GM21825 (cell line): ENCODE results near the gene BAHCC1.

Experiments used
- ATAC-seq: cut with Tn5 transposase; IDR thresholded peaks from one replicate; pipeline ENCODE4 v1.9.1; 2021; ENCODE audit warnings: mild to moderate bottlenecking, moderate library complexity; ENCODE audit not compliant: unreplicated experiment

BAHCC1 gene

DNA sequence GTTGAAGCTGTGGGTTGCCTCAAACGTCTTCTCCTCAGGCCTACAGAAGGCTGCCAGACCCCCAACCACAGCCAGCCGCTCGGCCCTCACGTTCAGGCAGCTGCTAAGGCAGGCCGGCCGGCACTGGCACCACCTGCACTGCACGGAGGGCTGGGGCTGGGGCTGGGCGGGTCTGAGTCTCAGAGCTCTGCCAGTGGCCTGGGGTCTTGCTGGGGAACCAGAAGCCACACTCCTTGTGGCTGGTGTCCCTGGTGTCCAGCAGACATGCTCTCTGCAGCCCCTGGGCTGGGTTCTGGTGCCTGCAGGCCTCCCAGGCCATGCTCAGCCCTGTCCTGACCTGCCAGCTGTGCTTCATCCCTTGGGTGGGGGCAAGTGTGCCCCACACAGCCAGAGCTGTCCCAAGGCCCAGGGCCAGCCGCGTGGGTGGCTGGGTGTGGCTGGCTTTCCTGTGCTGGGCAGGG lies 42.0 kb downstream of the BAHCC1 start:
- ATAC-seq: no peak

- ATAC-seq: no peak
Measured at GRCh38 chr17:81438007-81438659, 42.9 kb downstream of the BAHCC1 start.

GRCh38 chr17:81438688-81439087 lies 43.4 kb downstream of the BAHCC1 start:
- ATAC-seq: no peak

DNA sequence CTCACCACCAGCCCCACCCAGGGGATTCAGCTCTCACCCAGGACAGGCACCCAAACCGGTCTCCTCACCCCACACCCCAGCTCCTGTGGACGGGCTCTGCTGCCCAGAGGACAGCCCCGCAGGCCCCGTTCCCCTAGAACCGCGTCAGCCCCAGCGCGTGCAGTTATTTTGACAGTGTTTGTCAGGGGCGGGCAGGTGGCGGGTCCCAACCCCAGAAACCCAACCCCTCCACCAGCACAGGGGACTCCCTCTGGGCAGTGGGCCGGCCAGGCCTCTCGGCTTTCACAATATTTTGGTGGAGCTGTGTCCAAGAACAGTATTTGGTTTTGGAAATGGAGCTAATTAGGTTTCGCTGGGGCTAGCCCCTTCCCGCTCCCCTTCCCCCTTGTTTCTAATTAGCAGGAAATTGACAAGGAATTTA lies 44.8 kb downstream of the BAHCC1 start:
- ATAC-seq: no peak

DNA sequence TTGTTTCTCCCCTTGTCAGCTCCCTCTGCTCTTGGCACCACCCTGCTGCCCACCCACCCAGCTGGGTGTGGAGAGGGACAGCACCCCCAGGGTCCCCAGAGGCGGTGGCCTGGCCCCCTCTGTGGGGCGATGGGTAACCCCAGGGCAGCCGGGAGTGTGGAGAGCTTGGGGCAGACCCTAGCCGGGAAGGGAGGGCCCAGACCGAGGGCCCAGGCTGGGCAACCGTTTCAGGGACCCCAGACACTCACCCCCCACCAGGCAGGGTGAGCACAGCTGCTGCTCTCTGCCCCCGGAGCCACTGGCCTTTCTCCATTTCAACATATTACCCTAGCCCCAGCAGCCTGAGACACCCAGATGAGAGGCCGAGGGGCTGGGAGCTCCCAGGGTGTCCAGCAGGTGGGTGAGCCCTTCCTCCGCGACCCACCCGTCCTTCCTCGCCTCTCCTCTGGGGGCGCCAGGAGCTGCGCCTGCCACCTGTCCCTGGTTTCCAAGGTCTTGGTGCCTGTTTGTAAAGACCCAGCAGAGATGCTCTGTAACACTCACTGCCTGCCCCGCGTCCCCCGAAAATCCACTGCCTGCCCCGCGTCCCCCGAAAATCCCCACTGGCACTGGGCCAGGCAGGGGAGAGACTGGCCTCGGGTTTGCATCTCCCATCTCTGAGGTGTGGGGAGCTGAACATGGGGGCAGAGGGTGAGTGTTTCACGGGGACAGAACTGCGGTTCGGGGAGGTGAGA lies 45.4 kb downstream of the BAHCC1 start:
- no peak for ATAC-seq

DNA sequence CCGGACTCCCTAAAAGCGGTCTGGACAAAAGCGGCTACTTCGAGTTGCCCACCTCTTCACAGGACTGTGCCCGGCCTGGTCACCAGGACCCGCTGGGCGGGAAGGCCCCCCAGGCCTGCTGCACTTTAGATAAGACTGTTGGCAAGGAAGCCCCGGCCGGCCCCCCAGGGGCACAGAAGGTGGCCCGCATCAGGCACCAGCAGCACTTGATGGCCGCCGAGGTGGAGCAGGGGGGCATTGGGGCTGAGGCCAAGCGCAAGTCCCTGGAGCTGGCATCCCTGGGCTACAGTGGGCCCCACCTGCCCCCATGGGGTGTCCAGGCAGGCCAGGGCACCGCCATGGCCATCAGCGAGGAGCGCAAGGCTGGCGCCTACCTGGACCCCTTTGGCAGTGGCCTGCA lies 47.5 kb downstream of the BAHCC1 start:
- no peak for ATAC-seq

GRCh38 chr17:81443269-81443668 lies 48.0 kb downstream of the BAHCC1 start:
- no peak for ATAC-seq

DNA sequence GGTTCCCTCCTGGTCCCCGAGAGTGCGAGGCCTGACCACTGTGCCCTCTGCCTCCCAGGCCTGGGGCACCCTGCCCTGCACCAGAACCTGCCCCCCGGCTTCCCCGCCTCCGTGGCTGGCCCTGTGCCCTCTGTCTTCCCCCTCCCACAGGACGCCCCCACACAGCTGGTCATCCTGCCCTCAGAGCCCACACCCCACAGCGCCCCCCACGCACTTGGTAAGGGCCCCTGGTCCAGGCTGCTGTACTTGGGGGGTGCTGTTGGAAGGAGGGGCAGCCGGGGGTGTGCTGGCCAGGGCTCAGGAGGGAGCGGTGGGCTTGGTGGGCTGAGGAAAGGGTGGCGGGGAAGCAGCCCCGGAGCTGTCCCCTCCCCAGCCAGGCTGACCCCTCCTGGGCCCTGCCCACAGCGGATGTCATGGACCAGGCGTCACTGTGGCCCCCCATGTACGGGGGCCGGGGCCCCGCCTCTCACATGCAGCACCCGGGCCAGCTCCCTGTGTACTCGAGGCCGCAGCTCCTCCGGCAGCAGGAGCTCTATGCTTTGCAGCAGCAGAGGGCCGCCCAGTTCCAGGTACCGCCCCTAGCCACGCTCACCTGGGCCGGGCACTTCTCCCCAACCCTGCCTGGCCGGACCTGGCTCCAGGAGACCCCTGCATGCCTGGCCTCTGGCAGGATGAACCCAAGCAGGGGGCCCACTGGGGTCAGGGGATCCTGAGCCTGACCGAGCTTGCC lies 49.5 kb downstream of the BAHCC1 start:
- no peak for ATAC-seq

DNA sequence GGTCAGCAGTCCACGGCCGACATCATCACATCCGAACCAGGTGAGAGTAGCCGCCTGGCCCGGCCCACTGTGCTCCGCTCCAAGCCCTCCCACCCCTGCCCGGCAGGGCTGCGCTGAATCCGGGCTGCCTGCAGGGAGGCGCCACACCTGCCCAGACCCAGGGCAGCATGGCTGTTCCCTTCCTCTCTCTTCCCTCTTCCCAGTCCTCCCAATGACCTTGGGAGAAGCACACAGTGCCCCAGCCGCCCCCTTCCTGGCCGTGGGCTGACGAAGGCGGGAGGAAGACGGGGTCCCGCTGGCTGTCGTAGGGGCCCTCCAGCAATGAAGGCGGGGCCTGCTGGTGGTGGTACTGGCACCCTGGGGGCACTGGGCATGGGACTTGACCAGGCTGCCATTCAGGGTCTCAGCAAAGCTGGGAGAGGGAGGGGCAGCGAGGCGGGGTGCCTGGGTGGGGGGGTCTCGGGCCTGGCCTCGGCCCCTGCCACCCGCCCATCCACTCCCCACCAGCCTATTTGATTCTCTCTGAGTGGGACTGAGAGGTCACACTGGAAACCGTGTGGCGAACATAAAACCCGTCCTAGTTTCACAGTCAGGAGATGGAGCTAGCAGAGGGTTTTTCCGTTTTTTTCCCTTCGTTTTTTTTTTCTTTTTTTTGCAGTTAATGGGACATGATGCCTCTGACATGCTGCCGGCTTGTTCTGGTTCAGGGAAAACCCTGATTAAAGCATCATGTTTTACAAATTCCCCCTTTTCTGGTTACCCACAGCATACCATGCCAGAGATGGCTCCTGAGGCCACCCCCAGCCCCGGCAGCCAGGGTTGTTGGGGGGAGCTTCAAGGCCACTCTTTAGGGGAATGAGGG lies 50.6 kb downstream of the BAHCC1 start:
- no peak for ATAC-seq

DNA sequence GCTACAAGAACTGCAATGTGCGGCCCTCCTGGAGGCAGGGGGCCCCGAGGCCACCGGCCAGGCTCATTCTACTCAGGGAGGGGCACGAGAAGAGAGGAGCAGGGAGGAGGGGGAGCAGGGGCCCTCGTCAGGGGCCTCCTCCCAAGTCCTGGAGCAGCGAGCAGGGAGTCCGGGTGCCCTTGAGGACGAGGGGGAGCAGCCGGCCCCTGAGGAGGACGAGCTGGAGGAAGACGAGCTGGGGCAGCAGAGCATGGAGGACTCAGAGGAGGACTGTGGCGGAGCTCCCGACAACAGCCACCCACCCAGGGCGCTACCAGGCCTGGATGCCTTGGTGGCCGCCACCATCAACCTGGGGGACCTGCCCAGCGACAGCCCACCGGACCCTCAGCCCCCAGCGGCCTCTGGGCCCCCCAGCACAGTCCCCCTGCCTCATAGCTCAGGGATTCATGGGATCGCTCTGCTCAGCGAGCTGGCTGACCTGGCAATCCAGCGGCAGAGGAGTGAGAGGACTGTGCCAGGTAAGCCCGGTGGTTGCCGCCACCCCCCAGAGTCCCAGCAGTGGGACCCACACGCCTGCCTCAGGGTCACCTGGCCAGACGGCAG lies 52.2 kb downstream of the BAHCC1 start:
- no peak for ATAC-seq

- no peak for ATAC-seq
Measured at GRCh38 chr17:81448442-81448841, 53.2 kb downstream of the BAHCC1 start.

GRCh38 chr17:81448950-81449349 lies 53.7 kb downstream of the BAHCC1 start:
- no peak for ATAC-seq

- no peak for ATAC-seq
Measured at GRCh38 chr17:81449351-81449750, 54.1 kb downstream of the BAHCC1 start.

- ATAC-seq: no peak
Measured at GRCh38 chr17:81451823-81452222, 56.6 kb downstream of the BAHCC1 start.

DNA sequence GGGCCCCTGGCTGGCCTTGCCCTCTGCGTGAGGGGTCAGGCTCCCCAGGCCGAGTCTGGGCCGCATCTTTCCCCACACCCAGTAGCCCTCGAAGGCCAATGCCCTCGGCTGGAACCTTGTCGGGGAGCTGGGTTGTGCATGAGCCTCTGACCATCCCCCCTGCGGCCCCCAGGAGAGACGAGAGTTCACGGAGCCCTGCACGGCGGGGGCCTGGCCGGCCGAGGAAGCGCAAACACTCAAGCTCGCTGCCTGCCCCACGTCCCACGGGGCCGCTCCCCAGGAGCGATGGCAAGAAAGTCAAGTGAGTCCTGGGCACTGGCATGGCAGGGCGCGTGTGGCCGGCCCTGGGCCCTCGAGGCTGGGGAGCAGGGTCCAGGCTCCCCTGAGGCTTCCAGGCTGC lies 57.3 kb downstream of the BAHCC1 start:
- ATAC-seq: no peak

DNA sequence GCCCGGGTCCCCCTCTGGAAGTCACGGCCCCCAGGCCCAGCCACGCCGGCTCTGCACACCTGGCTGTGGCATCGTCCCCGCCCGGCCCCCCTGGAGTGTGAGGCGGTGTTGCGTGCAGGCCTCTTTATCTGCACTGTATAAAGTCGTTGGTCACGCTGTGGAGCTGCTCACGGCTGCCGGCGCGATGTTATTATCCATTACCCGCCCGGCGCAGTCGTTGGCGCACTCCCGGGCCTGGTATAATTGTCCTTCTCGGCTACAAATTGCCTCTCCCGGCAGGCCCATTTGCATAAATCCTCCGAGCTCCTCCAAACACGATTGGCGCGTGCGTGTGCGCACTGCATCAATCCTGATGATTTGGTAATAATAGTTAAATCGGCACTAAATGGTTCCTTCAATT lies 57.8 kb downstream of the BAHCC1 start:
- ATAC-seq: no peak

- no peak for ATAC-seq
Measured at GRCh38 chr17:81453712-81454111, 58.5 kb downstream of the BAHCC1 start.

GRCh38 chr17:81454473-81454872 lies 59.2 kb downstream of the BAHCC1 start:
- ATAC-seq: no peak

- no peak for ATAC-seq
Measured at GRCh38 chr17:81455387-81455786, 60.1 kb downstream of the BAHCC1 start.

- ATAC-seq: no peak
Measured at GRCh38 chr17:81456091-81456490, 60.8 kb downstream of the BAHCC1 start.

- no peak for ATAC-seq
Measured at GRCh38 chr17:81456798-81457197, 61.5 kb downstream of the BAHCC1 start.
